ENCODE data around the gene TBC1D24. TPM values are rescaled to one million over a fixed set of nuclear protein-coding genes. Genes with fewer than 3 reads are reported as not detected.

Gene TBC1D24
- total and polyA plus RNA-seq, 4 donors = 0.38 to 15.6 (median 5.0) TPM

DNA sequence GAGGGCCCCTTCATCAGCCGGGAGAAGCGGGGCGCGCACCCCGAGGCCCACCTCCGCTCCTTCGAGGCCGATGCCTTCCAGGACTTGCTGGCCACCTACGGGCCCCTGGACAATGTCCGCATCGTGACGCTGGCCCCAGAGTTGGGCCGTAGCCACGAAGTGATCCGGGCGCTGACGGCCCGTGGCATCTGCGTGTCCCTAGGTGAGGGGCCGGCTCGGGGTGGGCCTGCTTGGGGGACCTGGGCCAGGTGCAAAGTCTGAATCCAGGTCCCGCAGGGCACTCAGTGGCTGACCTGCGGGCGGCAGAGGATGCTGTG is 52.8 kb downstream of the TBC1D24 start:
- WGBS, 2 donors = 92 to 94% methylated on average over 24 of the region's 24 CpGs
- ATAC-seq (ENCODE audit: low FRiP score) (no peak), DNase-seq (no peak)
- intact Hi-C loops (cut with DNase I) = no loop called here
- H3K4me3 ChIP-seq (ENCODE audit: low read length in 2 of 2) = no peak overlapping the region
- H3K36me3 ChIP-seq (ENCODE audit: control insufficient read depth in 1 of 2, insufficient read depth in 2 of 2, low read length in 1 of 2) = no peaks in the 10 kb centered on the region
- H3K4me1 ChIP-seq (ENCODE audit: control insufficient read depth in 1 of 2, insufficient read depth in 2 of 2, low read length in 2 of 2) = no peaks in the 10 kb centered on the region
- no peaks in the 10 kb centered on the region for H3K27me3 ChIP-seq (ENCODE audit: control insufficient read depth in 1 of 2, insufficient read depth in 2 of 2, low read length in 1 of 2)
- H3K9me3 ChIP-seq (ENCODE audit: control insufficient read depth, low read length) = no peaks in the 10 kb centered on the region
- no peak overlapping the region for H3K27ac ChIP-seq (ENCODE audit: low read depth in 1 of 2, low read length in 2 of 2)

DNA sequence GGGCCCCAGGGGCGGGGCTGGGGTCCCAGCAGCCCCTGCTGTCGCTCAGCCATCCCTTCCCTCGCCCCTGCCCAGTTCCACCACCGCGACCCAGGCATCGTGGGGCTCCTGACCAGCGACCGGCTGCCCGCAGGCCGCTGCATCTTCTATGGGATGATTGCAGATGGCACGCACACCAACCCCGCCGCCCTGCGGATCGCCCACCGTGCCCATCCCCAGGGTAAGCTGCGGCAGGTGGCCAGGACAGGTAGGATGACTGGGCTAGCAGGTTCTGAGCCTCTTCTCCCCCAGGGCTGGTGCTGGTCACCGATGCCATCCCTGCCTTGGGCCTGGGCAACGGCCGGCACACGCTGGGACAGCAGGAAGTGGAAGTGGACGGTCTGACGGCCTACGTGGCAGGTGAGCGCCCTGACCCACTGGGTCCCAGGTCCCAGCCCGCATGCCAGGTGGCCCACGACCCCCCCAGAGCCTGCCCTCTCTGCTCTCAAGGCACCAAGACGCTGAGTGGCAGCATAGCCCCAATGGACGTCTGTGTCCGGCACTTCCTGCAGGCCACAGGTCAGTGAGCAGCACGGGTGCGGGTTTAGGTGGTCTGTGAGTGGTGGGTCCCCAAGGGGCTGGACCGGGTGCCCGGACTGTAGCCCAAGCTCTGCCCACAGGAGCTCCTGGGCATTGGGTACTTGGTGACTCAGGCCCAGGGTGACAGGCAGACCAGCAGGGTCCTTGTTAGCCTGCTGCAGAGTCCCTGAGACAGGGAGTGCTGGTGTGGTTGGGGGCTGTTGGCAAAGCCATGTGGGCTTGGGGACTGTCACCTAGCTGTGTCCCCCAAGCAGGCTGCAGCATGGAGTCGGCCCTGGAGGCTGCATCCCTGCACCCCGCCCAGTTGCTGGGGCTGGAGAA is 53.5 kb downstream of the TBC1D24 start:
- no peaks in the 10 kb centered on the region for H3K36me3 ChIP-seq (ENCODE audit: control insufficient read depth in 1 of 2, insufficient read depth in 2 of 2, low read length in 1 of 2)

GRCh38 chr16:2529061-2529931 is 54.4 kb downstream of the TBC1D24 start:
- intact Hi-C loops (cut with DNase I) = no loop called here

More for the DNA sequence above, 53.5 kb downstream of the TBC1D24 start:
- H3K4me1 ChIP-seq (ENCODE audit: control insufficient read depth in 1 of 2, insufficient read depth in 2 of 2, low read length in 2 of 2) = no peaks in the 10 kb centered on the region
- no peaks in the 10 kb centered on the region for H3K9me3 ChIP-seq (ENCODE audit: control insufficient read depth, low read length)
- H3K4me3 ChIP-seq (ENCODE audit: low read length in 2 of 2) = no peak overlapping the region
- no peak overlapping the region for H3K27ac ChIP-seq (ENCODE audit: low read depth in 1 of 2, low read length in 2 of 2)
- DNase-seq (no peak), ATAC-seq (ENCODE audit: low FRiP score) (no peak)
- no peaks in the 10 kb centered on the region for H3K27me3 ChIP-seq (ENCODE audit: control insufficient read depth in 1 of 2, insufficient read depth in 2 of 2, low read length in 1 of 2)
- intact Hi-C loops (cut with DNase I) = no loop called here
- 92 to 93% methylated on average over 30 to 36 of the region's 36 CpGs for WGBS, 2 donors

GRCh38 chr16:2529961-2530628 is 55.2 kb downstream of the TBC1D24 start:
- Histone ChIP-seq H3K9me3 (ENCODE audit: control insufficient read depth, low read length) (no peaks in the 10 kb centered on the region), H3K27ac (ENCODE audit: low read depth in 1 of 2, low read length in 2 of 2) (no peak overlapping the region), H3K27me3 (ENCODE audit: control insufficient read depth in 1 of 2, insufficient read depth in 2 of 2, low read length in 1 of 2) (no peaks in the 10 kb centered on the region), H3K4me1 (ENCODE audit: control insufficient read depth in 1 of 2, insufficient read depth in 2 of 2, low read length in 2 of 2) (no peaks in the 10 kb centered on the region), H3K36me3 (ENCODE audit: control insufficient read depth in 1 of 2, insufficient read depth in 2 of 2, low read length in 1 of 2) (no peaks in the 10 kb centered on the region), H3K4me3 (ENCODE audit: low read length in 2 of 2) (no peak overlapping the region)
- WGBS, 2 donors = 85 to 88% methylated on average over 14 to 15 of the region's 15 CpGs
- DNase-seq = peak in 1 of 2 donors; percentile 55
- no peak for ATAC-seq (ENCODE audit: low FRiP score)
- intact Hi-C loops (cut with DNase I) = loop anchor here in 1 of 2 donors (10.0 kb wide), 2 partner anchors 65 to 145 kb away; no protein-coding TSS in a partner anchor

More at GRCh38 chr16:2529061-2529931, 54.4 kb downstream of the TBC1D24 start:
- Histone ChIP-seq H3K27me3 (ENCODE audit: control insufficient read depth in 1 of 2, insufficient read depth in 2 of 2, low read length in 1 of 2) (no peaks in the 10 kb centered on the region), H3K4me3 (ENCODE audit: low read length in 2 of 2) (no peak overlapping the region), H3K27ac (ENCODE audit: low read depth in 1 of 2, low read length in 2 of 2) (no peak overlapping the region), H3K36me3 (ENCODE audit: control insufficient read depth in 1 of 2, insufficient read depth in 2 of 2, low read length in 1 of 2) (no peaks in the 10 kb centered on the region), H3K9me3 (ENCODE audit: control insufficient read depth, low read length) (no peaks in the 10 kb centered on the region), H3K4me1 (ENCODE audit: control insufficient read depth in 1 of 2, insufficient read depth in 2 of 2, low read length in 2 of 2) (no peaks in the 10 kb centered on the region)
- WGBS, 2 donors = 88% methylated on average over 32 of the region's 32 CpGs
- ATAC-seq (ENCODE audit: low FRiP score) = no peak
- DNase-seq = peak in 1 of 2 donors; percentile 53

- intact Hi-C loops (cut with DNase I) = loop anchor here in 1 of 2 donors (10.0 kb wide), 2 partner anchors 64 to 144 kb away; no protein-coding TSS in a partner anchor
- 81 to 84% methylated on average over 14 of the region's 14 CpGs for WGBS, 2 donors
- no peak for ATAC-seq (ENCODE audit: low FRiP score)
- H3K27ac ChIP-seq (ENCODE audit: low read depth in 1 of 2, low read length in 2 of 2) = peak overlapping the region in 1 of 2 donors; percentile 48
- no peaks in the 10 kb centered on the region for H3K36me3 ChIP-seq (ENCODE audit: control insufficient read depth in 1 of 2, insufficient read depth in 2 of 2, low read length in 1 of 2)
- H3K9me3 ChIP-seq (ENCODE audit: control insufficient read depth, low read length) = no peaks in the 10 kb centered on the region
- H3K4me3 ChIP-seq (ENCODE audit: low read length in 2 of 2) = no peak overlapping the region
- peak in 1 of 2 donors; percentile 52 for DNase-seq
- no peaks in the 10 kb centered on the region for H3K4me1 ChIP-seq (ENCODE audit: control insufficient read depth in 1 of 2, insufficient read depth in 2 of 2, low read length in 2 of 2)
- H3K27me3 ChIP-seq (ENCODE audit: control insufficient read depth in 1 of 2, insufficient read depth in 2 of 2, low read length in 1 of 2) = no peaks in the 10 kb centered on the region
These were observed 55.8 kb downstream of the TBC1D24 start for GRCh38 chr16:2530629-2531318.

- Histone ChIP-seq H3K4me3 (ENCODE audit: low read length in 2 of 2) (peak within 1 kb of the TSS; percentile 33 to 67), H3K9me3 (ENCODE audit: control insufficient read depth, low read length) (no peaks in the 10 kb centered on the region), H3K27me3 (ENCODE audit: control insufficient read depth in 1 of 2, insufficient read depth in 2 of 2, low read length in 1 of 2) (no peaks in the 10 kb centered on the region), H3K27ac (ENCODE audit: low read depth in 1 of 2, low read length in 2 of 2) (peak within 1 kb of the TSS; percentile 20 to 92), H3K4me1 (ENCODE audit: control insufficient read depth in 1 of 2, insufficient read depth in 2 of 2, low read length in 2 of 2) (no peaks in the 10 kb centered on the region), H3K36me3 (ENCODE audit: control insufficient read depth in 1 of 2, insufficient read depth in 2 of 2, low read length in 1 of 2) (no peaks in the 10 kb centered on the region)
- 9 to 11% methylated on average over 9 to 11 of the region's 11 CpGs for WGBS, 2 donors
- intact Hi-C loops (cut with DNase I) = loop anchor here in 1 of 2 donors (10.0 kb wide), 2 partner anchors 63 to 143 kb away; no protein-coding TSS in a partner anchor
- DNase-seq (no peak), ATAC-seq (ENCODE audit: low FRiP score) (peak; percentile 4)
These were observed 56.4 kb downstream of the TBC1D24 start, which contains the start of gene CEMP1 for GRCh38 chr16:2531371-2531695. Gene CEMP1, minus strand, starts transcription at chr16:2531408. Its CDS starts 335 bp downstream, at chr16:2531073.

DNA sequence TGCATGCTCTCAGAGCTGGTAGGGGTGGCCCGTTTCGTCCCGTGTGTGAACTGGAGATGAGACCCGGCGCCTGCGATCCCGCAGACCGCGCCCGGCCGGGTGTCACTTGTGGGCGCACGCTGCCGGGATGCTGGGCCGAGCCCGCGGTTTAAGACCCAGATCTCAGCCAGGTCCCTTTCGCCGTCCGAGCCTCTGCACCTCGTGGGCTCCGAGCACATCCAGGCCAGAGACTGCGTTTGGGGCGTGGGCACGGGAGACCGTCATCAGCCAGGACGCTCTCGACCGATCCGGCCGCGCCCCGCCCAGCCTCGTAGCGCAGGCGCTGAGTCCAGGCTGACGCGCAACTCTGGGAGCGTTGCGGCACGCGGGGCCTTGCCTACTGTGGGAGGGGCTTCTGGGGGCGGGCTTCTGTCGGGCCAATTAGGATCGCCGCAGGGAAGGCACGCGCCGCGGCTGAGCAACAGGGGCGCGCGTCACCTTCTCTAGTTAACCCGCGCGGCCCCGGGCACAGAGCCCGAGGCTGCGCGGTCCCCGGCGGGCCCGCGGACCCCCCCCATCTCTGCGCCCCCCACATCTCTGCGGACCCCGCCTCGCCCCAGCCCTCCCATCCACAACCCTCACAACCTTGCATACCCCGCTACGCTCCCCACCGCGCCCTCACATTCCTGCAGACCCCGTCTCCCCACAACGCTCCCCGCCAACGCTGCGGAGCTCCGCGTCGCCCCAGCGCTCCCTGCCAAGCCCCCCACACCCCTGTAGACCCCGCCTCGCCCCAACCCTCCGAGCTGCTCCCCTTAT is 57.0 kb downstream of the TBC1D24 start:
- WGBS, 2 donors = 1% methylated on average over 65 to 84 of the region's 84 CpGs
- ATAC-seq (ENCODE audit: low FRiP score) = peak; percentile 96
- no peaks in the 10 kb centered on the region for H3K4me1 ChIP-seq (ENCODE audit: control insufficient read depth in 1 of 2, insufficient read depth in 2 of 2, low read length in 2 of 2)
- H3K9me3 ChIP-seq (ENCODE audit: control insufficient read depth, low read length) = no peaks in the 10 kb centered on the region
- no peaks in the 10 kb centered on the region for H3K27me3 ChIP-seq (ENCODE audit: control insufficient read depth in 1 of 2, insufficient read depth in 2 of 2, low read length in 1 of 2)
- H3K27ac ChIP-seq (ENCODE audit: low read depth in 1 of 2, low read length in 2 of 2) = peak overlapping the region; percentile 20 to 92
- peak overlapping the region; percentile 33 to 67 for H3K4me3 ChIP-seq (ENCODE audit: low read length in 2 of 2)
- intact Hi-C loops (cut with DNase I) = loop anchor here in 1 of 2 donors (10.0 kb wide), 2 partner anchors 63 to 143 kb away; no protein-coding TSS in a partner anchor
- DNase-seq = peak; percentile 100
- H3K36me3 ChIP-seq (ENCODE audit: control insufficient read depth in 1 of 2, insufficient read depth in 2 of 2, low read length in 1 of 2) = no peaks in the 10 kb centered on the region
